ENCODE measurements around the gene CHAMP1.

DNA sequence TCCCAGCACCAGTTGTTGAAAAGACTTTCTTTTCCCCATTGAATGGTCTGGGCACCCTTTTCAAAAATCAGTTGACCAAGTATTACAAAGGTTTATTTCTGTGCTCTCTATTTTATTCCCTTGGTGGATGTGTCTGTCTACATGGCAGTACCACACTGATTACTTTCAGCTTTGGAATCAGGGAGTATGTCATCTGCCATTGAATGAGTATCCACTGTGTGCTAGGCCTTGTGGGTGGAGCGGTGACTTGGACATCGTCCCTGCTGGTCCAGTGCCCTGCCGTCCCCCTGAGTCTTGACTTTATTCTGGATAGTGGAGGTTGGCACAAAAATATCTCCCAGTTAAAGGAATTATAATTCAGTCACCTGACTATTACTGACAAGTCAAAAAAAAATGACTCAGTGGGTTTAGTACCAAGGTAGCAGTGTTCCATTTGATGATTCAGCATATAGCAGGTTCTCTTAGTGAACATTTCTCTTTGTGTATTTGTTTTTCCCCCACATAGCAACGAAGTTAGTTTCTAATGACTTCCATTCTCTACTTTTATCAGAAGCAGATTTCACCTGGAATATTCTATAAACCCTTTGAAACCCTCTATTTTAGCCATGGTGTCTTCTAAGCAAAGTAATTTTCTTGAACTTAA, 29.0 kb upstream of the CHAMP1 start:
- TF ChIP-seq, protein P1, sequence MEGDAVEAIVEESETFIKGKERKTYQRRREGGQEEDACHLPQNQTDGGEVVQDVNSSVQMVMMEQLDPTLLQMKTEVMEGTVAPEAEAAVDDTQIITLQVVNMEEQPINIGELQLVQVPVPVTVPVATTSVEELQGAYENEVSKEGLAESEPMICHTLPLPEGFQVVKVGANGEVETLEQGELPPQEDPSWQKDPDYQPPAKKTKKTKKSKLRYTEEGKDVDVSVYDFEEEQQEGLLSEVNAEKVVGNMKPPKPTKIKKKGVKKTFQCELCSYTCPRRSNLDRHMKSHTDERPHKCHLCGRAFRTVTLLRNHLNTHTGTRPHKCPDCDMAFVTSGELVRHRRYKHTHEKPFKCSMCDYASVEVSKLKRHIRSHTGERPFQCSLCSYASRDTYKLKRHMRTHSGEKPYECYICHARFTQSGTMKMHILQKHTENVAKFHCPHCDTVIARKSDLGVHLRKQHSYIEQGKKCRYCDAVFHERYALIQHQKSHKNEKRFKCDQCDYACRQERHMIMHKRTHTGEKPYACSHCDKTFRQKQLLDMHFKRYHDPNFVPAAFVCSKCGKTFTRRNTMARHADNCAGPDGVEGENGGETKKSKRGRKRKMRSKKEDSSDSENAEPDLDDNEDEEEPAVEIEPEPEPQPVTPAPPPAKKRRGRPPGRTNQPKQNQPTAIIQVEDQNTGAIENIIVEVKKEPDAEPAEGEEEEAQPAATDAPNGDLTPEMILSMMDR (IDR thresholded peaks at IDR 0.05; ENCODE audit: insufficient read depth, low read depth, low read length), result no peak
- TF ChIP-seq EZH2 (IDR thresholded peaks at IDR 0.05; ENCODE audit: insufficient read depth, low read length), result no peak
